Activated CD4-positive, alpha-beta T cell treated with anti-CD3 and anti-CD28 coated beads for 36 hours (primary cell): ENCODE results near the gene TXNDC17. TPM values are rescaled to one million over a fixed set of nuclear protein-coding genes. Genes with fewer than 3 reads are reported as not detected.

ENCODE experiments used
- microRNA-seq: library from miRNA; unstranded; fragments of <30 nt; microRNA quantifications from one replicate; pipeline ENCODE4 v1.2.0, GENCODE V29; 2021; ENCODE audit warnings: borderline replicate concordance
- total RNA-seq, 2 experiments: library from RNA; stranded (reverse); gene quantifications; one replicate each; pipeline ENCODE4 v1.2.3, GENCODE V29; 2021

TXNDC17 gene
- total RNA-seq, 2 experiments from 2014 or later: 52.4 to 122 TPM

Small RNA genes within 50 kb of the gene (microRNA-seq; reads per million reads assigned to microRNA genes)
- gene MIR4520-1 (not detected), gene MIR4520-2 (not detected)

Other genes with a start within 250 kb of the TXNDC17 start
- gene AIPL1, start 205.9 kb upstream of the TXNDC17 start, total RNA-seq: not detected
- 10 to 100 TPM in 1 of 2 experiments, 1 to 10 TPM in 1; 8.4 to 10.0 TPM for gene PIMREG, start 196.6 kb upstream of the TXNDC17 start, total RNA-seq
- gene PITPNM3, start 84.5 kb upstream of the TXNDC17 start, total RNA-seq: under 1 TPM; 0.69 to 0.72 TPM
- 10 to 100 TPM; 17.1 to 24.9 TPM for gene KIAA0753, start 349 bp upstream of the TXNDC17 start, total RNA-seq
- 10 to 100 TPM; 17.7 to 24.5 TPM for gene MED31, start 10.5 kb downstream of the TXNDC17 start, total RNA-seq
- 1 to 10 TPM; 1.6 to 2.0 TPM for gene C17orf100, start 10.7 kb downstream of the TXNDC17 start, total RNA-seq
- gene SLC13A5, start 72.3 kb downstream of the TXNDC17 start, total RNA-seq: not detected
- gene XAF1, start 115.0 kb downstream of the TXNDC17 start, total RNA-seq: 10 to 100 TPM; 47.7 to 48.6 TPM
- under 1 TPM; 0.19 to 0.27 TPM for gene FBXO39, start 135.2 kb downstream of the TXNDC17 start, total RNA-seq
- gene TEKT1, start 190.7 kb downstream of the TXNDC17 start, total RNA-seq: not detected